Liver (tissue), 9 donors: ENCODE data around the gene BAIAP2. TPM values are rescaled to one million over a fixed set of nuclear protein-coding genes. Genes with fewer than 3 reads are reported as not detected.

ENCODE experiments used
- DNase-seq: peaks from one replicate; pipeline ENCODE4 v3.0.0-alpha.2; 2017; ENCODE audit warnings: low spot score
- H3K27ac ChIP-seq, 2 donors: one replicate each; pipeline ENCODE4 v1.7.0; 2013; ENCODE audit warnings: inconsistent platforms in 2 of 2, low read length in 2 of 2, control low read depth in 1 of 2, low read depth in 1 of 2, mild to moderate bottlenecking in 1 of 2
- H3K27me3 ChIP-seq, 4 donors: one replicate each; pipeline versions ENCODE4 v1.6.1 to v1.7.0; 2013; ENCODE audit warnings: low read length in 3 of 4, inconsistent platforms in 1 of 4, mild to moderate bottlenecking in 1 of 4, moderate library complexity in 1 of 4; ENCODE audit not compliant: control insufficient read depth in 4 of 4, insufficient read depth in 4 of 4
- H3K36me3 ChIP-seq, 4 donors: one replicate each; pipeline versions ENCODE4 v1.6.1 to v1.7.0; 2013; ENCODE audit warnings: low read length in 3 of 4, mild to moderate bottlenecking in 3 of 4, low read depth in 1 of 4, moderate library complexity in 1 of 4; ENCODE audit not compliant: control insufficient read depth in 4 of 4, insufficient read depth in 3 of 4
- H3K4me1 ChIP-seq, 4 donors: one replicate each; pipeline versions ENCODE4 v1.6.1 to v1.7.0; 2013; ENCODE audit warnings: low read length in 3 of 4, mild to moderate bottlenecking in 3 of 4, moderate library complexity in 1 of 4; ENCODE audit not compliant: control insufficient read depth in 4 of 4, insufficient read depth in 4 of 4
- H3K4me3 ChIP-seq, 3 donors: one replicate each; pipeline versions ENCODE4 v1.6.1 to v1.7.0; 2013; ENCODE audit warnings: low read length in 3 of 3, control low read depth in 1 of 3, low read depth in 1 of 3, mild to moderate bottlenecking in 1 of 3
- H3K9ac ChIP-seq, 2 donors: one replicate each; pipeline ENCODE4 v1.7.0; 2013; ENCODE audit warnings: low read length in 2 of 2, mild to moderate bottlenecking in 2 of 2, moderate library complexity in 2 of 2, control low read depth in 1 of 2, low read depth in 1 of 2
- H3K9me3 ChIP-seq, 4 donors: one replicate each; pipeline versions ENCODE4 v1.6.1 to v1.7.0; 2013; ENCODE audit warnings: low read length in 3 of 4; ENCODE audit not compliant: control insufficient read depth in 4 of 4
- EGR1 ChIP-seq, 2 donors: IDR thresholded peaks; 2 replicates each; pipeline ENCODE4 v1.6.1; 2016 to 2018; ENCODE audit warnings: antibody characterized with exemption in 2 of 2, low read depth in 2 of 2
- FOXA1 ChIP-seq: IDR thresholded peaks from 2 replicates; pipeline ENCODE4 v1.6.1; 2016; ENCODE audit warnings: antibody characterized with exemption
- FOXA2 ChIP-seq: IDR thresholded peaks from 2 replicates; pipeline ENCODE4 v1.6.1; 2016; ENCODE audit warnings: antibody characterized with exemption
- HNF4A ChIP-seq, 2 donors: conservative IDR thresholded peaks; 2 replicates each; pipeline ENCODE4 v1.6.1; 2016; ENCODE audit warnings: antibody characterized with exemption in 2 of 2, mild to moderate bottlenecking in 2 of 2
- HNF4G ChIP-seq: IDR thresholded peaks from 2 replicates; pipeline ENCODE4 v1.6.1; 2016; ENCODE audit warnings: antibody characterized with exemption
- JUND ChIP-seq, 2 donors: IDR thresholded peaks; 2 replicates each; pipeline ENCODE4 v1.6.1; 2016; ENCODE audit warnings: antibody characterized with exemption in 2 of 2
- NR2F2 ChIP-seq: IDR thresholded peaks from 2 replicates; pipeline ENCODE4 v1.6.1; 2016; ENCODE audit warnings: antibody characterized with exemption
- RXRA ChIP-seq, 2 donors: IDR thresholded peaks; 2 replicates each; pipeline ENCODE4 v1.6.1; 2017 to 2018; ENCODE audit warnings: antibody characterized with exemption in 2 of 2, mild to moderate bottlenecking in 1 of 2
- SP1 ChIP-seq: IDR thresholded peaks from 2 replicates; pipeline ENCODE4 v1.6.1; 2018; ENCODE audit warnings: antibody characterized with exemption, mild to moderate bottlenecking
- YY1 ChIP-seq: IDR thresholded peaks from 2 replicates; pipeline ENCODE4 v1.6.1; 2016; ENCODE audit warnings: antibody characterized with exemption, mild to moderate bottlenecking
- ZBTB33 ChIP-seq: IDR thresholded peaks from 2 replicates; pipeline ENCODE4 v1.6.1; 2016; ENCODE audit warnings: antibody characterized with exemption
- WGBS: extraction: QIAGEN DNeasy Blood & Tissue Kit; methylation state at CpG from one replicate; pipeline ENCODE4 v1.1.7; 2013; 5-methylcytosine and 5-hydroxymethylcytosine counted together
- polyA plus RNA-seq, 2 donors: library from polyadenylated mRNA; stranded (reverse) in 1 of 2; unstranded in 1 of 2; fragments of 200-250 nt in 1 of 2; fragments of >200 nt in 1 of 2; fragmentation: Nextera tagmentation in 1 of 2; extraction: Ambion mirVana in 1 of 2; gene quantifications; one replicate each; pipeline versions ENCODE4 v1.2.1 to v1.2.3, GENCODE V29; 2013 to 2015
- total RNA-seq, 2 donors: library from RNA; depleted of rRNA; stranded (reverse); fragments of >200 nt; gene quantifications; one replicate each; pipeline ENCODE4 v1.2.3, GENCODE V29; 2014
- TF ChIP-seq, protein P1 (sequence below): IDR thresholded peaks from 2 replicates; pipeline ENCODE4 v1.6.1; 2016; ENCODE audit warnings: antibody characterized with exemption
- TF ChIP-seq, protein P2 (sequence below): IDR thresholded peaks from 2 replicates; pipeline ENCODE4 v1.6.1; 2016; ENCODE audit warnings: antibody characterized with exemption
- TF ChIP-seq, protein P3 (sequence below): fragments of 150-350 bp; IDR thresholded peaks from 2 replicates; pipeline ENCODE4 v1.5.1; 2017; ENCODE audit warnings: improper control_type of control experiment, low read depth, low read length; ENCODE audit not compliant: missing input control
- TF ChIP-seq, protein P4 (sequence below): IDR thresholded peaks from 2 replicates; pipeline ENCODE4 v1.6.1; 2016; ENCODE audit warnings: antibody characterized with exemption, mild to moderate bottlenecking
- donor health status: healthy.
- donor health status: healthy.
- donor health status: healthy.
- donor health status: healthy.
- donor health status: healthy.

The BAIAP2 gene
- total and polyA plus RNA-seq, 4 donors = 8.1 to 61.3 (median 44.9) TPM

- H3K4me1 ChIP-seq = no peaks in the 10 kb centered on the region
- H3K9me3 ChIP-seq = no peaks in the 10 kb centered on the region
- no peaks in the 10 kb centered on the region for H3K36me3 ChIP-seq
- 79% methylated on average over 25 of the region's 25 CpGs for WGBS
- no peak for DNase-seq
- no peak overlapping the region for H3K27ac ChIP-seq
- no peaks in the 10 kb centered on the region for H3K27me3 ChIP-seq
- H3K9ac ChIP-seq = no peak overlapping the region
- no peak overlapping the region for H3K4me3 ChIP-seq
- TF ChIP-seq, protein P1, sequence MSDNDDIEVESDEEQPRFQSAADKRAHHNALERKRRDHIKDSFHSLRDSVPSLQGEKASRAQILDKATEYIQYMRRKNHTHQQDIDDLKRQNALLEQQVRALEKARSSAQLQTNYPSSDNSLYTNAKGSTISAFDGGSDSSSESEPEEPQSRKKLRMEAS = no peak
- TF ChIP-seq HNF4G = no peak
- no peak for TF ChIP-seq RXRA (IDR thresholded peaks at IDR 0.05)
- TF ChIP-seq, protein P2, sequence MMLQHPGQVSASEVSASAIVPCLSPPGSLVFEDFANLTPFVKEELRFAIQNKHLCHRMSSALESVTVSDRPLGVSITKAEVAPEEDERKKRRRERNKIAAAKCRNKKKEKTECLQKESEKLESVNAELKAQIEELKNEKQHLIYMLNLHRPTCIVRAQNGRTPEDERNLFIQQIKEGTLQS = no peak
- TF ChIP-seq JUND (IDR thresholded peaks at IDR 0.05) = no peak
- TF ChIP-seq SP1 = no peak
- no peak for TF ChIP-seq ZBTB33
- no peak for TF ChIP-seq YY1
- TF ChIP-seq FOXA2 = no peak
Observed at GRCh38 chr17:81127526-81128177, 92.7 kb downstream of the BAIAP2 start.

DNA sequence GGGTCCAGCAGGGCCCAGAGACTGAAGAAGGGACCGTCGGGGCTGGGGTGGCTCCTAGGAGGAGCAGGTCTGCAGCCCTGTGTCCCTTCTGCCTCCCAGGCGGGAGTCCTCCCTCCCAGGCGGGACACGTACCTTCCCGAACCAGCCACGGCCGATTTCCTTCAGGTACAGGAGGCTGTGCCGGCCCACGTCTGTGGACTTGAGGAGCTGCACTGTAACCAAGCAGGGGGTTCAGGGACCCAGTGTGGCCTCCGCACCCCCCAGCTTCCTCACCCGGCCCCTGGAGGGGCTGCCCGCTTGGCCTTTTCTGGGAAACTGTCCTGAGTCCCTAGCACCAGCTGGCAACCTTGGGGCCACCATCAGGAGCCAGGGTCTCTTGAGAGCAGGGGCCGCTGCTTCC, 93.4 kb downstream of the BAIAP2 start:
- Histone ChIP-seq H3K9ac (no peak overlapping the region), H3K27ac (no peak overlapping the region), H3K9me3 (no peaks in the 10 kb centered on the region), H3K4me3 (no peak overlapping the region), H3K4me1 (peaks cover 0 to 6% (median 0%) of the 10 kb centered on the region in 4 donors), H3K36me3 (no peaks in the 10 kb centered on the region), H3K27me3 (no peaks in the 10 kb centered on the region)
- no peak for TF ChIP-seq EGR1 (IDR thresholded peaks at IDR 0.05; ENCODE audit: low read depth in 2 of 2)
- TF ChIP-seq NR2F2 = no peak
- TF ChIP-seq HNF4G = no peak
- DNase-seq = no peak
- 90% methylated on average over 14 of the region's 14 CpGs for WGBS

- H3K9ac ChIP-seq = no peak overlapping the region
Observed at GRCh38 chr17:81128774-81129173, 93.8 kb downstream of the BAIAP2 start.

More at GRCh38 chr17:81128774-81129173, 93.8 kb downstream of the BAIAP2 start:
- Histone ChIP-seq H3K36me3 (no peaks in the 10 kb centered on the region), H3K27ac (no peak overlapping the region), H3K4me3 (no peak overlapping the region), H3K9me3 (no peaks in the 10 kb centered on the region), H3K4me1 (peaks cover 0 to 7% (median 0%) of the 10 kb centered on the region in 4 donors), H3K27me3 (no peaks in the 10 kb centered on the region)
- 93% methylated on average over 23 of the region's 23 CpGs for WGBS
- TF ChIP-seq RXRA (IDR thresholded peaks at IDR 0.05) = no peak
- TF ChIP-seq, protein P3, sequence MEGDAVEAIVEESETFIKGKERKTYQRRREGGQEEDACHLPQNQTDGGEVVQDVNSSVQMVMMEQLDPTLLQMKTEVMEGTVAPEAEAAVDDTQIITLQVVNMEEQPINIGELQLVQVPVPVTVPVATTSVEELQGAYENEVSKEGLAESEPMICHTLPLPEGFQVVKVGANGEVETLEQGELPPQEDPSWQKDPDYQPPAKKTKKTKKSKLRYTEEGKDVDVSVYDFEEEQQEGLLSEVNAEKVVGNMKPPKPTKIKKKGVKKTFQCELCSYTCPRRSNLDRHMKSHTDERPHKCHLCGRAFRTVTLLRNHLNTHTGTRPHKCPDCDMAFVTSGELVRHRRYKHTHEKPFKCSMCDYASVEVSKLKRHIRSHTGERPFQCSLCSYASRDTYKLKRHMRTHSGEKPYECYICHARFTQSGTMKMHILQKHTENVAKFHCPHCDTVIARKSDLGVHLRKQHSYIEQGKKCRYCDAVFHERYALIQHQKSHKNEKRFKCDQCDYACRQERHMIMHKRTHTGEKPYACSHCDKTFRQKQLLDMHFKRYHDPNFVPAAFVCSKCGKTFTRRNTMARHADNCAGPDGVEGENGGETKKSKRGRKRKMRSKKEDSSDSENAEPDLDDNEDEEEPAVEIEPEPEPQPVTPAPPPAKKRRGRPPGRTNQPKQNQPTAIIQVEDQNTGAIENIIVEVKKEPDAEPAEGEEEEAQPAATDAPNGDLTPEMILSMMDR = no peak
- TF ChIP-seq FOXA2 = no peak
- TF ChIP-seq JUND (IDR thresholded peaks at IDR 0.05) = no peak
- TF ChIP-seq SP1 = no peak
- TF ChIP-seq FOXA1 = no peak
- TF ChIP-seq HNF4A (conservative IDR thresholded peaks at IDR 0.05) = no peak
- TF ChIP-seq, protein P1 = no peak
- no peak for TF ChIP-seq YY1
- TF ChIP-seq, protein P2 = no peak
- TF ChIP-seq, protein P4, sequence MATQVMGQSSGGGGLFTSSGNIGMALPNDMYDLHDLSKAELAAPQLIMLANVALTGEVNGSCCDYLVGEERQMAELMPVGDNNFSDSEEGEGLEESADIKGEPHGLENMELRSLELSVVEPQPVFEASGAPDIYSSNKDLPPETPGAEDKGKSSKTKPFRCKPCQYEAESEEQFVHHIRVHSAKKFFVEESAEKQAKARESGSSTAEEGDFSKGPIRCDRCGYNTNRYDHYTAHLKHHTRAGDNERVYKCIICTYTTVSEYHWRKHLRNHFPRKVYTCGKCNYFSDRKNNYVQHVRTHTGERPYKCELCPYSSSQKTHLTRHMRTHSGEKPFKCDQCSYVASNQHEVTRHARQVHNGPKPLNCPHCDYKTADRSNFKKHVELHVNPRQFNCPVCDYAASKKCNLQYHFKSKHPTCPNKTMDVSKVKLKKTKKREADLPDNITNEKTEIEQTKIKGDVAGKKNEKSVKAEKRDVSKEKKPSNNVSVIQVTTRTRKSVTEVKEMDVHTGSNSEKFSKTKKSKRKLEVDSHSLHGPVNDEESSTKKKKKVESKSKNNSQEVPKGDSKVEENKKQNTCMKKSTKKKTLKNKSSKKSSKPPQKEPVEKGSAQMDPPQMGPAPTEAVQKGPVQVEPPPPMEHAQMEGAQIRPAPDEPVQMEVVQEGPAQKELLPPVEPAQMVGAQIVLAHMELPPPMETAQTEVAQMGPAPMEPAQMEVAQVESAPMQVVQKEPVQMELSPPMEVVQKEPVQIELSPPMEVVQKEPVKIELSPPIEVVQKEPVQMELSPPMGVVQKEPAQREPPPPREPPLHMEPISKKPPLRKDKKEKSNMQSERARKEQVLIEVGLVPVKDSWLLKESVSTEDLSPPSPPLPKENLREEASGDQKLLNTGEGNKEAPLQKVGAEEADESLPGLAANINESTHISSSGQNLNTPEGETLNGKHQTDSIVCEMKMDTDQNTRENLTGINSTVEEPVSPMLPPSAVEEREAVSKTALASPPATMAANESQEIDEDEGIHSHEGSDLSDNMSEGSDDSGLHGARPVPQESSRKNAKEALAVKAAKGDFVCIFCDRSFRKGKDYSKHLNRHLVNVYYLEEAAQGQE = no peak
- no peak for DNase-seq
